Measurements from ENCODE around the gene CHST3. TPM values are rescaled to one million over a fixed set of nuclear protein-coding genes. Genes with fewer than 3 reads are reported as not detected.

CHST3 gene
- total RNA-seq, 4 donors from 2014 or later = 15.7 to 33.0 (median 20.6) TPM

DNA sequence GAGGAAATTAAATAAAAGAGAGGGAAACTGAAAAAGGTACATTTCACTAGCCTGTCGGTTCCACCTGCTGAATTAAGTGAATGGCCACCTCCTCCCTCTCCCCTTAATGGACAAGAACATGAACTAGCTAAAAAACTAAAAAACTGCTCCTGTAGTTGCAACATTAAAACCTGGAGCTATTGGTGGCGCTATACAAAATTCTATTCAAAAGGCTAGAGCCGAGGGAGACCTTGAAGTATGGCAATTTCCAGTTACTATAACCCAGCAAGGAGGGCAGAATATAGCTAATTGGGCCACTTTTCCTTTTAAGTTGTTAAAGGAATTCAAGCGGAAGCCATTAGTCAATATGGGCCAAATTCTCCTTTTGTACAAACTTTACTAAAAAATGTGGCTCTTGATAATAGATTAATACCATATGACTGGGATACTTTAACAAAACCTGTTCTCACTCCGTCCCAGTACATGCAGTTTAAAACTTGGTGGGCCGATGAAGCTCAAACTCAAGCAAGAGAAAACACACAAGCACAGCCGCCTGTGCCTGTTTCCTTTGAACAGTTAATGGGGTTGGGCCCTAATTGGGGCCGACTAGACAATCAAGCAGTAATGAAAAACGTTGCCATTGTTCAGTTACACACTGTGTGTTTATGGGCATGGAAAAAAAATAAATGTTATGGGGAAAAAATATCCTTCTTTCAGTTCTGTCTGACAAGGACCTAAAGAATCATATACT is 6.5 kb upstream of the CHST3 start:
- DNase-seq (ENCODE audit: low spot score in 2 of 2) = peak in 1 of 2 donors; percentile 34
- TF ChIP-seq, protein P1, sequence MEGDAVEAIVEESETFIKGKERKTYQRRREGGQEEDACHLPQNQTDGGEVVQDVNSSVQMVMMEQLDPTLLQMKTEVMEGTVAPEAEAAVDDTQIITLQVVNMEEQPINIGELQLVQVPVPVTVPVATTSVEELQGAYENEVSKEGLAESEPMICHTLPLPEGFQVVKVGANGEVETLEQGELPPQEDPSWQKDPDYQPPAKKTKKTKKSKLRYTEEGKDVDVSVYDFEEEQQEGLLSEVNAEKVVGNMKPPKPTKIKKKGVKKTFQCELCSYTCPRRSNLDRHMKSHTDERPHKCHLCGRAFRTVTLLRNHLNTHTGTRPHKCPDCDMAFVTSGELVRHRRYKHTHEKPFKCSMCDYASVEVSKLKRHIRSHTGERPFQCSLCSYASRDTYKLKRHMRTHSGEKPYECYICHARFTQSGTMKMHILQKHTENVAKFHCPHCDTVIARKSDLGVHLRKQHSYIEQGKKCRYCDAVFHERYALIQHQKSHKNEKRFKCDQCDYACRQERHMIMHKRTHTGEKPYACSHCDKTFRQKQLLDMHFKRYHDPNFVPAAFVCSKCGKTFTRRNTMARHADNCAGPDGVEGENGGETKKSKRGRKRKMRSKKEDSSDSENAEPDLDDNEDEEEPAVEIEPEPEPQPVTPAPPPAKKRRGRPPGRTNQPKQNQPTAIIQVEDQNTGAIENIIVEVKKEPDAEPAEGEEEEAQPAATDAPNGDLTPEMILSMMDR (IDR thresholded peaks at IDR 0.05) = no peak
- TF ChIP-seq POLR2A (IDR thresholded peaks at IDR 0.05) = no peak
- no peak overlapping the region for H3K4me3 ChIP-seq (ENCODE audit: low read depth, poor library complexity, severe bottlenecking)
- intact Hi-C loops (cut with DNase I; ENCODE audit: low total_unique reads) = loop anchor here (10.0 kb wide), 1 partner anchor 377 kb away; no protein-coding TSS in a partner anchor
- 62 to 64% methylated on average over 9 of the region's 9 CpGs for WGBS, 2 donors

DNA sequence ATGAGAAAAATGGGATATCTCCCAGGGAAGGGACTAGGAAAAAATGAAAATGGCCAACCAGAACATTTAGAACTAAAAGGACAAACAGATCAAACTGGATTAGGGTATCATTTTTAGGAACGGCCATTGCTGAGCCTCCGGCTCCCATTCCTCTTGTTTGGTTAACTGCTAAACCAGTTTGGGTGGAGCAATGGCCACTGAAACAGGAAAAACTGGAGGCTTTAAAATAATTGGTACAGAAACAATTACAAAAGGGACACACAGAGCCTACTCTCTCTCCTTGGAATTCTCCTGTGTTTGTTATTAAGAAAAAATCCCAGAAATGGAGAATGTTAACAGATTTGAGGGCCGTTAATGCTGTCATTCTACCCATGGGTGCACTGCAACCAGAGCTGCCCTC is 4.7 kb upstream of the CHST3 start:
- peak in 1 of 2 donors; percentile 68 for DNase-seq (ENCODE audit: low spot score in 2 of 2)
- TF ChIP-seq POLR2A (IDR thresholded peaks at IDR 0.05) = no peak
- TF ChIP-seq, protein P1 (IDR thresholded peaks at IDR 0.05) = no peak
- no peak overlapping the region for H3K4me3 ChIP-seq (ENCODE audit: low read depth, poor library complexity, severe bottlenecking)
- 61 to 69% methylated on average over 3 of the region's 3 CpGs for WGBS, 2 donors
- intact Hi-C loops (cut with DNase I; ENCODE audit: low total_unique reads) = loop anchor here (10.0 kb wide), 1 partner anchor 375 kb away; no protein-coding TSS in a partner anchor

DNA sequence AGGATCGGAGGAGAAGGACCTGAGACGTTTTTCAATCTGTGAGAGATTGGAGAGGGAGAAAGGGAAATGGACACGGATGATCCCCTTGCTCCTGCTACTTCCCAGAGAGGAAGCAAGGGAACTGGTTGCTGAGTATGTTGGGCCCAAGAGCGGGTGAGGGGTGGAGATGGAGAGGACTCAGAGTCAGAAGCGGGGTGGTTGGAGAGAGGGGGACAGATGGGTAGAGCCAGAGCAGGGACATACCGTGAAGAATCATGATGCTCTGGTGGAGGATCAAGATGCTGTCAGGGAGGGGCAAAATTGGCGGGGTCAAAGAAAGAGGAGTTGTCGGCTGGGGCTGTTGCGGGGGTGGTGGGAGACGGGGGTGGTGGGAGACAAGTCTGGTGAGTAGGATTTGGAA is 2.4 kb upstream of the CHST3 start:
- H3K4me3 ChIP-seq (ENCODE audit: low read depth, poor library complexity, severe bottlenecking) = no peak overlapping the region
- intact Hi-C loops (cut with DNase I; ENCODE audit: low total_unique reads) = no loop called here
- no peak for TF ChIP-seq POLR2A (IDR thresholded peaks at IDR 0.05)
- TF ChIP-seq, protein P1 (IDR thresholded peaks at IDR 0.05) = no peak
- WGBS, 2 donors = 86 to 94% methylated on average over 10 of the region's 10 CpGs
- peak in 1 of 2 donors; percentile 62 for DNase-seq (ENCODE audit: low spot score in 2 of 2)

DNA sequence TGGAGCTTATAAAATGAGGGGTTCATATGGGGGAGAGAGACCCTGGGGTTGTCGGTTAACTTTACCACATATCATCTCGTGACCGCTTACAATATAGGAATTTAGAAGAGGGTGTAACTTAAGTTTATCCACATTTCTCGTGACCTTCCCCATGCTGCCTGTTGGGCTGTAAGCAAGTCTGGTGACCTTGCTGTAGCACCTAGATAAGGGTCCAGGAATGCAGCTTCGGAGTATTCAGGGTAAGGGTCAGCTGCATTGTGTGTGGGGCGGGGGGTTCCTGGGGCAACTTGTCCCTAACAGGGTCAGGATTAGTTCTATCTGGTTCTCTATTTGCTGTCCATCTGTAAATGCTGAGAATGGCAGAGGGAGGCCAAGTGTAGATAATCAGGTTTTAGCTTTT is 1.3 kb upstream of the CHST3 start:
- WGBS, 2 donors = 90 to 94% methylated on average over 6 of the region's 6 CpGs
- DNase-seq (ENCODE audit: low spot score in 2 of 2) = peak in 1 of 2 donors; percentile 76
- TF ChIP-seq, protein P1 (IDR thresholded peaks at IDR 0.05) = no peak
- no peak for TF ChIP-seq POLR2A (IDR thresholded peaks at IDR 0.05)
- intact Hi-C loops (cut with DNase I; ENCODE audit: low total_unique reads) = no loop called here
- no peak overlapping the region for H3K4me3 ChIP-seq (ENCODE audit: low read depth, poor library complexity, severe bottlenecking)

DNA sequence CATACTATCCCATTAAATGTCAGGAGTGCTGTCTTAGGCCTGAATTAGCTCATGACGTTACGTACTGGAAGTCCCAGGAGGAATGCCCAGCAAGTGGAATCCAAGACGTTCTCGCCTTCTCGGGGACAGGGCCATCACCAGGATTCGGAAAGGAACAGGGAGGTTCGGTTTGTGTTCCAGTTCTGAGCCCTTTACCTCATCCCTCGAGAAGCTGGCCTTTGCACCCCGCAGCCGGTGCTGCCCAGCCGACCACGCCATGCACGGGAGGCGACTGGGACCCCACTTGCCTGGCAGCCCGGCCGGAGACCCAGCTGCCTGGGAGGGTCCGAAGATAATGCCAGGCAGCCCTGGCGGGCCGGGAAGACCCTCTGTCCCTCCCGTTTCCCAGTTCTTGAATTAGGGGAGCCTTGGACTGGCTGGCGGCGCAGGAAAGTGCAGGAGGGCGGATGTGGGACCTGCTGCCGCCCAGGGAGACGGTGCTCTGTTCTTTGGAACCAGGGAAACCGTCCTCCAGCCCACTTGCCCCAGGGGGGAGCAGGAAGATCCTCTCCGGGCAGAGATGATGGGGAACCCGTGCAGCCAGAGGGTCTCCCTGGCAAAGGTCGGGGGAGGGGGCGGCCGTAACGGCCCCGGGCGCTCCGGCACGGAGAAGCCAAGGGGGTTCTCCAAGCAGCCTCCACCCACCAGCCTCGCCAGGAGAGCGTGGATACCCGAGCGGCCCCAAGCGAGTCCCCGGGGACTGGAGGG is 671 bp upstream of the CHST3 start:
- TF ChIP-seq POLR2A (IDR thresholded peaks at IDR 0.05) = no peak
- TF ChIP-seq, protein P1 (IDR thresholded peaks at IDR 0.05) = no peak
- DNase-seq (ENCODE audit: low spot score in 2 of 2) = peak in 1 of 2 donors; percentile 91
- 22 to 39% methylated on average over 31 to 42 of the region's 42 CpGs for WGBS, 2 donors
- H3K4me3 ChIP-seq (ENCODE audit: low read depth, poor library complexity, severe bottlenecking) = peak overlapping the region; percentile 78
- intact Hi-C loops (cut with DNase I; ENCODE audit: low total_unique reads) = no loop called here

All from lower leg skin (tissue), 4 donors.